Prostate gland (tissue), 2 donors: ENCODE results near the gene POLA2. TPM values are rescaled to one million over a fixed set of nuclear protein-coding genes. Genes with fewer than 3 reads are reported as not detected.

ENCODE experiments used
- DNase-seq: peaks from one replicate; pipeline ENCODE4 v3.0.0-alpha.2; 2019; ENCODE audit warnings: low spot score
- H3K27ac ChIP-seq, 2 donors: fragments of 200-600 bp; sonication (generic); 2 replicates each; pipeline ENCODE4 v1.5.1; 2017 to 2019
- H3K27me3 ChIP-seq: fragments of 200-600 bp; sonication (generic); replicated peaks from 2 replicates; pipeline ENCODE4 v1.5.1; 2019; ENCODE audit not compliant: insufficient read depth
- H3K36me3 ChIP-seq, 2 donors: fragments of 200-600 bp; sonication (generic); 1 replicate in 1 of 2; 2 replicates in 1 of 2; pipeline versions ENCODE4 v1.5.1 to v1.8.1; 2017 to 2019
- H3K4me1 ChIP-seq: fragments of 200-600 bp; sonication (generic); replicated peaks from 2 replicates; pipeline ENCODE4 v1.5.1; 2019
- H3K4me3 ChIP-seq, 2 donors: fragments of 200-600 bp; sonication (generic); 2 replicates each; pipeline ENCODE4 v1.5.1; 2017 to 2019
- H3K9me3 ChIP-seq: fragments of 200-600 bp; sonication (generic); 2 replicates; pipeline ENCODE4 v1.5.1; 2017
- CTCF ChIP-seq, 4 experiments: fragments of 200-600 bp in 2 of 4; fragments of 450-650 bp in 2 of 4; sonication (generic) in 2 of 4; IDR thresholded peaks; 1 replicate in 3 of 4; 2 replicates in 1 of 4; pipeline ENCODE4 v1.5.1; 2016 to 2019; ENCODE audit warnings: antibody characterized with exemption in 4 of 4, mild to moderate bottlenecking in 2 of 4, moderate library complexity in 2 of 4
- POLR2A ChIP-seq: fragments of 450-650 bp; IDR thresholded peaks from one replicate; pipeline ENCODE4 v1.6.1; 2016; ENCODE audit warnings: antibody characterized with exemption, mild to moderate bottlenecking
- POLR2AphosphoS5 ChIP-seq: sonication (generic); formaldehyde crosslinking; IDR thresholded peaks from one replicate; pipeline ENCODE4 v1.6.1; 2017; ENCODE audit warnings: antibody characterized with exemption
- WGBS: methylation state at CpG from one replicate; pipeline ENCODE4 v1.1.5; 2018; 5-methylcytosine and 5-hydroxymethylcytosine counted together
- intact Hi-C: fragments of 100-400 bp; cut with DNase I; formaldehyde crosslinking; loops from one replicate; pipeline ENCODE4 v1.14.2; 2022
- total RNA-seq, 2 donors: library from RNA; depleted of rRNA; stranded (reverse); fragments of >200 nt; gene quantifications; one replicate each; pipeline ENCODE4 v1.1.0, GENCODE V29; 2016

Gene POLA2
- total RNA-seq, 2 donors from 2014 or later, result 21.6 to 25.9 TPM

DNA sequence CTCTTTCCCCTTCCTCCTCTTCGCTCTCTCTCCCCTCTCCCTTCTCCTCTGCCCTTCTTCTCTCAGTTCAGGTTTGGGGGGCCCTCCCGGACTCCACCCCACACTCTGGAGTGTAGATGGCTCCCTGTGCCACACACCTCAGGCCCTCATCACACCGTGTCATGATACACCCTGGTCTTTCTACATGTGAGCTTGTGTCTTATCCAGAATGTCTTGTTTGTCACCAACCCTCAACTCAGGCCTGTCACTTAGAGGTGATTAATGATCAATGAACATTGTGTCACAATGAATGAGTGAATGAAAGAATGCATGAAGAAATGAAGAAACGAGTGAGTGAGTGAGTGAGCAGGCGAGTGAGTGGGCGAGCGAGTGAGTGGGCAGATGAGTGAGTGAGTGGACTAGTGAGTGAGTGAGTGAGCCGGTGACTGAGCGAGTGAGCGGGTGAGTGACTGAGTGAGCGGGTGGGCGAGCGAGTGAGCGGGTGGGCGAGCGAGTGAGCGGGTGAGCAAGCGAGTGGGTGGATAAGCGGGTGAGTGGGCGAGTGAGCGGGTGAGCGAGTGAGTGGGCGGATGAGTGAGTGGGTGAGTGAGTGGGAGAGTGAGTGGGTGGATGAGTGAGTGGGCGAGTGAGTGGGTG is 46.2 kb upstream of the POLA2 start:
- no peak for DNase-seq
- Histone ChIP-seq H3K27ac (no peak overlapping the region), H3K27me3 (no peaks in the 10 kb centered on the region), H3K9me3 (no peaks in the 10 kb centered on the region), H3K4me1 (no peaks in the 10 kb centered on the region), H3K36me3 (peaks cover 0 to 12% of the 10 kb centered on the region in 2 donors), H3K4me3 (no peak overlapping the region)
- no peak for TF ChIP-seq POLR2AphosphoS5
- TF ChIP-seq CTCF (IDR thresholded peaks at IDR 0.05), result no peak
- WGBS, result 92% methylated on average over 24 of the region's 24 CpGs
- intact Hi-C loops, result no loop called here

- WGBS, result 90% methylated on average over 6 of the region's 6 CpGs
- Histone ChIP-seq H3K4me3 (no peak overlapping the region), H3K9me3 (no peaks in the 10 kb centered on the region), H3K27me3 (no peaks in the 10 kb centered on the region), H3K27ac (no peak overlapping the region), H3K4me1 (no peaks in the 10 kb centered on the region), H3K36me3 (no peaks in the 10 kb centered on the region)
- TF ChIP-seq POLR2A (no peak), POLR2AphosphoS5 (no peak), CTCF (IDR thresholded peaks at IDR 0.05) (no peak)
- no peak for DNase-seq
- intact Hi-C loops, result no loop called here
Observed at GRCh38 chr11:65216830-65217229, 44.9 kb upstream of the POLA2 start.

- TF ChIP-seq CTCF (IDR thresholded peaks at IDR 0.05) (no peak), POLR2A (no peak), POLR2AphosphoS5 (no peak)
- no peak overlapping the region for H3K27ac ChIP-seq
- intact Hi-C loops, result no loop called here
- H3K4me3 ChIP-seq, result no peak overlapping the region
- DNase-seq, result no peak
- WGBS, result 82% methylated on average over 19 of the region's 19 CpGs
- no peaks in the 10 kb centered on the region for H3K4me1 ChIP-seq
- no peaks in the 10 kb centered on the region for H3K27me3 ChIP-seq
- H3K9me3 ChIP-seq, result no peaks in the 10 kb centered on the region
- no peaks in the 10 kb centered on the region for H3K36me3 ChIP-seq
Observed at GRCh38 chr11:65217441-65218423, 44.0 kb upstream of the POLA2 start.

GRCh38 chr11:65218446-65218845 is 43.3 kb upstream of the POLA2 start:
- Histone ChIP-seq H3K27me3 (no peaks in the 10 kb centered on the region), H3K4me3 (no peak overlapping the region), H3K36me3 (no peaks in the 10 kb centered on the region), H3K27ac (no peak overlapping the region), H3K4me1 (no peaks in the 10 kb centered on the region), H3K9me3 (no peaks in the 10 kb centered on the region)
- TF ChIP-seq POLR2AphosphoS5 (no peak), POLR2A (no peak), CTCF (IDR thresholded peaks at IDR 0.05) (no peak)
- DNase-seq, result no peak
- intact Hi-C loops, result no loop called here
- WGBS, result 87% methylated on average over 9 of the region's 9 CpGs

GRCh38 chr11:65219930-65220213 is 41.9 kb upstream of the POLA2 start:
- H3K27ac ChIP-seq, result no peak overlapping the region
- WGBS, result 40% methylated on average over 3 of the region's 3 CpGs
- no peaks in the 10 kb centered on the region for H3K4me1 ChIP-seq
- no peak overlapping the region for H3K4me3 ChIP-seq
- no peak for DNase-seq
- no peak for TF ChIP-seq POLR2AphosphoS5
- TF ChIP-seq POLR2A, result no peak
- TF ChIP-seq CTCF (IDR thresholded peaks at IDR 0.05), result no peak
- H3K27me3 ChIP-seq, result no peaks in the 10 kb centered on the region
- no peaks in the 10 kb centered on the region for H3K36me3 ChIP-seq
- H3K9me3 ChIP-seq, result no peaks in the 10 kb centered on the region
- intact Hi-C loops, result no loop called here
